Astrocyte (in vitro differentiated cells and primary cell): ENCODE measurements around the gene HIPK1. TPM values are rescaled to one million over a fixed set of nuclear protein-coding genes. Genes with fewer than 3 reads are reported as not detected.

ENCODE experiments used
- DNase-seq: peaks from one replicate; pipeline ENCODE4 v3.0.0-alpha.2; 2010; ENCODE audit warnings: low read depth
- FAIRE-seq: peaks from 2 replicates; lab custom pipeline; 2011; peaks lifted over from hg19 to GRCh38; lab: Jason Lieb, UNC
- H2AFZ ChIP-seq: 2 replicates; pipeline ENCODE4 v1.6.0; 2012; ENCODE audit warnings: low read depth, low read length, inconsistent platforms
- H3K27ac ChIP-seq: 2 replicates; pipeline ENCODE4 v1.5.1; 2011; ENCODE audit warnings: low read depth, low read length, inconsistent platforms
- H3K27me3 ChIP-seq: 2 replicates; pipeline ENCODE4 v1.6.0; 2011; ENCODE audit warnings: low read length, inconsistent platforms; ENCODE audit not compliant: insufficient read depth
- H3K36me3 ChIP-seq: 2 replicates; pipeline ENCODE4 v1.5.1; 2011; ENCODE audit warnings: low read length, inconsistent platforms; ENCODE audit not compliant: insufficient read depth
- H3K4me1 ChIP-seq: 2 replicates; pipeline ENCODE4 v1.5.1; 2011; ENCODE audit warnings: low read length, inconsistent platforms; ENCODE audit not compliant: insufficient read depth
- H3K4me2 ChIP-seq: 2 replicates; pipeline ENCODE4 v1.6.0; 2012; ENCODE audit warnings: low read length, inconsistent platforms
- H3K4me3 ChIP-seq: 2 replicates; pipeline ENCODE4 v1.5.1; 2011; ENCODE audit warnings: low read depth, mild to moderate bottlenecking, low read length, inconsistent platforms; ENCODE audit not compliant: insufficient read depth
- H3K79me2 ChIP-seq: 2 replicates; pipeline ENCODE4 v1.6.0; 2012; ENCODE audit warnings: mild to moderate bottlenecking, low read length, inconsistent platforms; ENCODE audit not compliant: insufficient read depth
- H3K9ac ChIP-seq: 2 replicates; pipeline ENCODE4 v1.6.0; 2012; ENCODE audit warnings: mild to moderate bottlenecking, low read length, inconsistent platforms
- H3K9me3 ChIP-seq: 2 replicates; pipeline ENCODE4 v1.5.1; 2012; ENCODE audit warnings: low read depth, mild to moderate bottlenecking, low read length, inconsistent platforms; ENCODE audit not compliant: insufficient read depth
- H4K20me1 ChIP-seq: 2 replicates; pipeline ENCODE4 v1.6.0; 2012; ENCODE audit warnings: low read length, inconsistent platforms; ENCODE audit not compliant: insufficient read depth
- H3K27ac Mint-ChIP-seq: one replicate; pipeline ENCODE4 v1.8.0; 2021; ENCODE audit warnings: mild to moderate bottlenecking, mixed read lengths; ENCODE audit not compliant: unreplicated experiment
- H3K27me3 Mint-ChIP-seq: one replicate; pipeline ENCODE4 v1.8.0; 2021; ENCODE audit warnings: low read depth, mixed read lengths; ENCODE audit not compliant: unreplicated experiment
- H3K36me3 Mint-ChIP-seq: one replicate; pipeline ENCODE4 v1.8.0; 2021; ENCODE audit warnings: low read depth, mixed read lengths; ENCODE audit not compliant: unreplicated experiment
- H3K4me1 Mint-ChIP-seq: one replicate; pipeline ENCODE4 v1.8.0; 2021; ENCODE audit warnings: low read depth, mixed read lengths; ENCODE audit not compliant: unreplicated experiment
- H3K4me3 Mint-ChIP-seq: one replicate; pipeline ENCODE4 v1.8.0; 2021; ENCODE audit warnings: mild to moderate bottlenecking, moderate library complexity, mixed read lengths; ENCODE audit not compliant: unreplicated experiment
- H3K9me3 Mint-ChIP-seq: one replicate; pipeline ENCODE4 v1.8.0; 2021; ENCODE audit warnings: mild to moderate bottlenecking, mixed read lengths; ENCODE audit not compliant: unreplicated experiment
- CTCF ChIP-seq: IDR thresholded peaks from 2 replicates; pipeline ENCODE4 v1.5.1; 2011; ENCODE audit warnings: low read depth, mild to moderate bottlenecking, inconsistent platforms, low read length, moderate library complexity; ENCODE audit not compliant: insufficient read depth
- EZH2 ChIP-seq: IDR thresholded peaks from 2 replicates; pipeline ENCODE4 v1.6.1; 2012; ENCODE audit warnings: mild to moderate bottlenecking, low read length, inconsistent platforms; ENCODE audit not compliant: insufficient read depth
- total RNA-seq: library from RNA; stranded (reverse); gene quantifications from 2 replicates; pipeline ENCODE4 v1.2.1, GENCODE V29; 2021

HIPK1 gene
- total RNA-seq, 1 donor from 2014 or later, result 55.4 TPM

- peak overlapping the region; percentile 86 for H3K4me3 ChIP-seq
- H3K27ac Mint-ChIP-seq, result peak overlapping the region; percentile 94
- H2AFZ ChIP-seq, result peak overlapping the region; percentile 72
- H4K20me1 ChIP-seq, result no peaks in the 10 kb centered on the region
- peak overlapping the region; percentile 87 for H3K27ac ChIP-seq
- no peaks in the 10 kb centered on the region for H3K9me3 Mint-ChIP-seq
- peaks cover 47% of the 10 kb centered on the region for H3K79me2 ChIP-seq
- H3K27me3 ChIP-seq, result no peaks in the 10 kb centered on the region
- FAIRE-seq (no peak), DNase-seq (no peak)
- peaks cover 4% of the 10 kb centered on the region for H3K36me3 Mint-ChIP-seq
- peaks cover 5% of the 10 kb centered on the region for H3K4me1 Mint-ChIP-seq
- peak overlapping the region; percentile 92 for H3K4me3 Mint-ChIP-seq
- H3K36me3 ChIP-seq, result peaks cover 21% of the 10 kb centered on the region
- H3K9ac ChIP-seq, result peak overlapping the region; percentile 89
- no peaks in the 10 kb centered on the region for H3K9me3 ChIP-seq
- no peak for TF ChIP-seq CTCF
- peaks cover 9% of the 10 kb centered on the region for H3K4me1 ChIP-seq
- H3K27me3 Mint-ChIP-seq, result no peaks in the 10 kb centered on the region
- peak overlapping the region; percentile 87 for H3K4me2 ChIP-seq
Observed at GRCh38 chr1:113903501-113904292, 25.4 kb upstream of the HIPK1 start.

- Histone ChIP-seq H3K36me3 (peaks cover 21% of the 10 kb centered on the region), H3K27me3 (no peaks in the 10 kb centered on the region), H3K4me3 (peak overlapping the region; percentile 86), H3K27ac (peak overlapping the region; percentile 87), H2AFZ (peak overlapping the region; percentile 72), H3K4me2 (peak overlapping the region; percentile 87), H3K79me2 (peaks cover 47% of the 10 kb centered on the region), H3K9ac (peak overlapping the region; percentile 89), H3K4me1 (peaks cover 9% of the 10 kb centered on the region), H3K9me3 (no peaks in the 10 kb centered on the region), H4K20me1 (no peaks in the 10 kb centered on the region)
- TF ChIP-seq CTCF, result no peak
- TF ChIP-seq EZH2, result no peak
- FAIRE-seq (no peak), DNase-seq (no peak)
- Mint-ChIP-seq H3K27me3 (no peaks in the 10 kb centered on the region), H3K27ac (peak overlapping the region; percentile 94), H3K36me3 (peaks cover 4% of the 10 kb centered on the region), H3K4me3 (peak overlapping the region; percentile 92), H3K4me1 (peaks cover 5% of the 10 kb centered on the region), H3K9me3 (no peaks in the 10 kb centered on the region)
Observed at GRCh38 chr1:113904293-113904673, 24.8 kb upstream of the HIPK1 start.
